Brain microvascular endothelial cell (primary cell): ENCODE data around the gene HLA-DRA.

Experiments used
- DNase-seq: peaks from one replicate; pipeline ENCODE4 v3.0.0-alpha.2; 2020
- H3K27ac ChIP-seq: fragments of 250-450 bp; sonication (Bioruptor Pico); 2 replicates; pipeline ENCODE4 v1.5.1; 2020; ENCODE audit warnings: mild to moderate bottlenecking, moderate library complexity
- H3K27me3 ChIP-seq: fragments of 250-450 bp; sonication (Bioruptor Pico); replicated peaks from 2 replicates; pipeline ENCODE4 v1.5.1; 2020; ENCODE audit warnings: mild to moderate bottlenecking
- H3K36me3 ChIP-seq: fragments of 250-450 bp; sonication (Bioruptor Pico); replicated peaks from 2 replicates; pipeline ENCODE4 v1.5.1; 2020; ENCODE audit warnings: mild to moderate bottlenecking
- H3K4me3 ChIP-seq: 2 replicates; pipeline ENCODE4 v1.5.1; 2011; ENCODE audit warnings: low read depth, mild to moderate bottlenecking, control low read depth, low read length, moderate library complexity
- CTCF ChIP-seq: IDR thresholded peaks from 2 replicates; pipeline ENCODE4 v1.5.1; 2011; ENCODE audit warnings: low read depth, mild to moderate bottlenecking, moderate library complexity, low read length, control low read depth, inconsistent platforms; ENCODE audit errors: missing control alignments
- in situ Hi-C: cut with HindIII; loops from 2 replicates; pipeline ENCODE4 v1.10.0; 2017; ENCODE audit warnings: low sequenced_read_pairs, low pct_ligation_motif_present

Gene HLA-DRA

GRCh38 chr6:32436186-32436585 is 3.5 kb upstream of the HLA-DRA start:
- Histone ChIP-seq H3K36me3 (no peaks in the 10 kb centered on the region), H3K4me3 (no peak overlapping the region), H3K27me3 (no peaks in the 10 kb centered on the region), H3K27ac (no peak overlapping the region)
- in situ Hi-C loops: no loop called here
- TF ChIP-seq CTCF: no peak
- DNase-seq: no peak

GRCh38 chr6:32436995-32437836 is 2.5 kb upstream of the HLA-DRA start:
- H3K4me3 ChIP-seq: no peak overlapping the region
- no peak overlapping the region for H3K27ac ChIP-seq
- DNase-seq: no peak
- no peak for TF ChIP-seq CTCF
- no peaks in the 10 kb centered on the region for H3K27me3 ChIP-seq
- in situ Hi-C loops: no loop called here
- no peaks in the 10 kb centered on the region for H3K36me3 ChIP-seq

GRCh38 chr6:32439139-32439538 is 548 bp upstream of the HLA-DRA start:
- in situ Hi-C loops: no loop called here
- Histone ChIP-seq H3K27ac (no peak overlapping the region), H3K4me3 (no peak overlapping the region), H3K36me3 (no peaks in the 10 kb centered on the region), H3K27me3 (no peaks in the 10 kb centered on the region)
- TF ChIP-seq CTCF: no peak
- DNase-seq: no peak

- Histone ChIP-seq H3K27ac (no peak overlapping the region), H3K27me3 (no peaks in the 10 kb centered on the region), H3K4me3 (no peak overlapping the region), H3K36me3 (no peaks in the 10 kb centered on the region)
- DNase-seq: no peak
- no peak for TF ChIP-seq CTCF
- in situ Hi-C loops: no loop called here
Measured at GRCh38 chr6:32442243-32442667, 2.6 kb downstream of the HLA-DRA start.

- Histone ChIP-seq H3K4me3 (no peak overlapping the region), H3K27ac (no peak overlapping the region), H3K36me3 (no peaks in the 10 kb centered on the region), H3K27me3 (no peaks in the 10 kb centered on the region)
- DNase-seq: no peak
- in situ Hi-C loops: no loop called here
- TF ChIP-seq CTCF: no peak
Measured at GRCh38 chr6:32442977-32443552, 3.4 kb downstream of the HLA-DRA start.
